ENCODE results near the gene KDM1A.

Gene KDM1A

DNA sequence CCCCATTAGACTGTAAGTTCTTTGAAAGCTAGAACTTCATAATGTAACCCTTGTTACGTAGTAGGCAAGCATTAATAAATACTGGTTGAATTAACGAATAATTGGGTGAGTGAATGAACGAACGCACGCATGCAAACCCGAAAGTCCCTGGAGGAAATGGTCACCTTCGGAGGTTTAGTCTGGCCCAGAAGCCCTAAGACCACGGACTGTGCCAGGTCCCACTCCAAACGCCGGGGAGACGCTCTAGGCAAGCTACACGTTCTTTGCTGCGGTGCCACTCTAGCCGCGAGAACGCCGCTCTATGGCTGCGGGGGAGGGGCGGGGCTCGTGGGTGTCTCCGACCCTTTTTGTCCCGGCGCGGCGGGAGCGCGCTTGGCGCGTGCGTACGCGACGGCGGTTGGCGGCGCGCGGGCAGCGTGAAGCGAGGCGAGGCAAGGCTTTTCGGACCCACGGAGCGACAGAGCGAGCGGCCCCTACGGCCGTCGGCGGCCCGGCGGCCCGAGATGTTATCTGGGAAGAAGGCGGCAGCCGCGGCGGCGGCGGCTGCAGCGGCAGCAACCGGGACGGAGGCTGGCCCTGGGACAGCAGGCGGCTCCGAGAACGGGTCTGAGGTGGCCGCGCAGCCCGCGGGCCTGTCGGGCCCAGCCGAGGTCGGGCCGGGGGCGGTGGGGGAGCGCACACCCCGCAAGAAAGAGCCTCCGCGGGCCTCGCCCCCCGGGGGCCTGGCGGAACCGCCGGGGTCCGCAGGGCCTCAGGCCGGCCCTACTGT is at the start of gene KDM1A:
Gene KDM1A, plus strand, starts transcription at position 375 of the 769 bp plus-strand sequence. Its CDS starts 129 bp downstream, at position 504.
- ChIA-PET CTCF (interaction anchor here (0.6 kb wide), 1 partner anchor 30 kb away, joined by 4 read pairs; no protein-coding TSS in a partner anchor), POLR2A (interaction anchor here (0.6 to 1.7 kb wide), 6 partner anchors 11 to 178 kb away, joined by 3 to 4 read pairs (median 4); no protein-coding TSS in a partner anchor)
- Histone ChIP-seq H3K9me3 (ENCODE audit: control insufficient read depth, insufficient read depth, low read depth, low read length) (no peaks in the 10 kb centered on the region), H3K4me1 (ENCODE audit: control insufficient read depth, insufficient read depth, low read length) (no peaks in the 10 kb centered on the region), H3K4me3 (ENCODE audit: low read depth, low read length) (peak within 1 kb of the TSS; percentile 85), H3K27ac (ENCODE audit: extremely low read depth, low read depth, low read length) (peak within 1 kb of the TSS; percentile 83), H3K36me3 (ENCODE audit: control insufficient read depth in 2 of 2, insufficient read depth in 1 of 2, low read length in 2 of 2) (no peaks in the 10 kb centered on the region)
- TF ChIP-seq, protein P1, sequence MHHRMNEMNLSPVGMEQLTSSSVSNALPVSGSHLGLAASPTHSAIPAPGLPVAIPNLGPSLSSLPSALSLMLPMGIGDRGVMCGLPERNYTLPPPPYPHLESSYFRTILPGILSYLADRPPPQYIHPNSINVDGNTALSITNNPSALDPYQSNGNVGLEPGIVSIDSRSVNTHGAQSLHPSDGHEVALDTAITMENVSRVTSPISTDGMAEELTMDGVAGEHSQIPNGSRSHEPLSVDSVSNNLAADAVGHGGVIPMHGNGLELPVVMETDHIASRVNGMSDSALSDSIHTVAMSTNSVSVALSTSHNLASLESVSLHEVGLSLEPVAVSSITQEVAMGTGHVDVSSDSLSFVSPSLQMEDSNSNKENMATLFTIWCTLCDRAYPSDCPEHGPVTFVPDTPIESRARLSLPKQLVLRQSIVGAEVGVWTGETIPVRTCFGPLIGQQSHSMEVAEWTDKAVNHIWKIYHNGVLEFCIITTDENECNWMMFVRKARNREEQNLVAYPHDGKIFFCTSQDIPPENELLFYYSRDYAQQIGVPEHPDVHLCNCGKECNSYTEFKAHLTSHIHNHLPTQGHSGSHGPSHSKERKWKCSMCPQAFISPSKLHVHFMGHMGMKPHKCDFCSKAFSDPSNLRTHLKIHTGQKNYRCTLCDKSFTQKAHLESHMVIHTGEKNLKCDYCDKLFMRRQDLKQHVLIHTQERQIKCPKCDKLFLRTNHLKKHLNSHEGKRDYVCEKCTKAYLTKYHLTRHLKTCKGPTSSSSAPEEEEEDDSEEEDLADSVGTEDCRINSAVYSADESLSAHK (tag by site-specific recombination; IDR thresholded peaks at IDR 0.05), result peak; percentile 71
- peak; percentile 90 for TF ChIP-seq EGR2 (tag by site-specific recombination; IDR thresholded peaks at IDR 0.05; ENCODE audit: low read depth)
- TF ChIP-seq HOXC10 (CRISPR knock-in tag; IDR thresholded peaks at IDR 0.05), result peak; percentile 82; the same call in 1 of the 2 replicates
- TF ChIP-seq ZNF214 (tag by site-specific recombination; IDR thresholded peaks at IDR 0.05; ENCODE audit: borderline replicate concordance), result no peak
- TF ChIP-seq SP7 (tag by site-specific recombination; IDR thresholded peaks at IDR 0.05), result peak; percentile 95
- TF ChIP-seq, protein P2, sequence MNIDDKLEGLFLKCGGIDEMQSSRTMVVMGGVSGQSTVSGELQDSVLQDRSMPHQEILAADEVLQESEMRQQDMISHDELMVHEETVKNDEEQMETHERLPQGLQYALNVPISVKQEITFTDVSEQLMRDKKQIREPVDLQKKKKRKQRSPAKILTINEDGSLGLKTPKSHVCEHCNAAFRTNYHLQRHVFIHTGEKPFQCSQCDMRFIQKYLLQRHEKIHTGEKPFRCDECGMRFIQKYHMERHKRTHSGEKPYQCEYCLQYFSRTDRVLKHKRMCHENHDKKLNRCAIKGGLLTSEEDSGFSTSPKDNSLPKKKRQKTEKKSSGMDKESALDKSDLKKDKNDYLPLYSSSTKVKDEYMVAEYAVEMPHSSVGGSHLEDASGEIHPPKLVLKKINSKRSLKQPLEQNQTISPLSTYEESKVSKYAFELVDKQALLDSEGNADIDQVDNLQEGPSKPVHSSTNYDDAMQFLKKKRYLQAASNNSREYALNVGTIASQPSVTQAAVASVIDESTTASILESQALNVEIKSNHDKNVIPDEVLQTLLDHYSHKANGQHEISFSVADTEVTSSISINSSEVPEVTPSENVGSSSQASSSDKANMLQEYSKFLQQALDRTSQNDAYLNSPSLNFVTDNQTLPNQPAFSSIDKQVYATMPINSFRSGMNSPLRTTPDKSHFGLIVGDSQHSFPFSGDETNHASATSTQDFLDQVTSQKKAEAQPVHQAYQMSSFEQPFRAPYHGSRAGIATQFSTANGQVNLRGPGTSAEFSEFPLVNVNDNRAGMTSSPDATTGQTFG (tag by site-specific recombination; IDR thresholded peaks at IDR 0.05; ENCODE audit: borderline replicate concordance), result peak; percentile 73; the same call in 1 of the 2 replicates
- TF ChIP-seq ZBTB1 (tag by site-specific recombination; IDR thresholded peaks at IDR 0.05), result no peak
- TF ChIP-seq YY2 (tag by site-specific recombination; IDR thresholded peaks at IDR 0.05), result peak; percentile 61; the same call in 1 of the 2 replicates
- TF ChIP-seq MEIS1 (CRISPR knock-in tag; IDR thresholded peaks at IDR 0.05; ENCODE audit: borderline replicate concordance), result no peak
- peak; percentile 97 for TF ChIP-seq ZNF76 (tag by site-specific recombination; IDR thresholded peaks at IDR 0.05; ENCODE audit: borderline replicate concordance, low read depth)
- TF ChIP-seq ZBTB8A (tag by site-specific recombination; IDR thresholded peaks at IDR 0.05), result peak; percentile 53
- TF ChIP-seq, protein P3, sequence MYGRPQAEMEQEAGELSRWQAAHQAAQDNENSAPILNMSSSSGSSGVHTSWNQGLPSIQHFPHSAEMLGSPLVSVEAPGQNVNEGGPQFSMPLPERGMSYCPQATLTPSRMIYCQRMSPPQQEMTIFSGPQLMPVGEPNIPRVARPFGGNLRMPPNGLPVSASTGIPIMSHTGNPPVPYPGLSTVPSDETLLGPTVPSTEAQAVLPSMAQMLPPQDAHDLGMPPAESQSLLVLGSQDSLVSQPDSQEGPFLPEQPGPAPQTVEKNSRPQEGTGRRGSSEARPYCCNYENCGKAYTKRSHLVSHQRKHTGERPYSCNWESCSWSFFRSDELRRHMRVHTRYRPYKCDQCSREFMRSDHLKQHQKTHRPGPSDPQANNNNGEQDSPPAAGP (tag by site-specific recombination; IDR thresholded peaks at IDR 0.05), result peak; percentile 96
- TF ChIP-seq YY1 (tag by site-specific recombination; IDR thresholded peaks at IDR 0.05), result peak; percentile 72
- peak; percentile 37 for TF ChIP-seq ZNF596 (tag by site-specific recombination; IDR thresholded peaks at IDR 0.05)
- peak; percentile 96 for TF ChIP-seq ZFHX2 (tag by site-specific recombination; conservative IDR thresholded peaks at IDR 0.05)
- peak; percentile 94 for TF ChIP-seq ZBTB7A (tag by site-specific recombination; IDR thresholded peaks at IDR 0.05; ENCODE audit: low read depth)
- peak; percentile 90; the same call in 1 of the 2 replicates for TF ChIP-seq ZFP37 (tag by site-specific recombination; IDR thresholded peaks at IDR 0.05)
- no peak for TF ChIP-seq GFI1B (tag by site-specific recombination; IDR thresholded peaks at IDR 0.05)
- peak; percentile 95 for TF ChIP-seq HIC1 (tag by site-specific recombination; IDR thresholded peaks at IDR 0.05)
- TF ChIP-seq ZNF626 (tag by site-specific recombination; IDR thresholded peaks at IDR 0.05), result peak; percentile 83; the same call in 1 of the 2 replicates
- TF ChIP-seq ZNF433 (tag by site-specific recombination; IDR thresholded peaks at IDR 0.05; ENCODE audit: low read depth), result no peak
- TF ChIP-seq PRDM1 (tag by site-specific recombination; IDR thresholded peaks at IDR 0.05), result no peak
- no peak for TF ChIP-seq ZFP41 (tag by site-specific recombination; IDR thresholded peaks at IDR 0.05; ENCODE audit: borderline replicate concordance)
- TF ChIP-seq, protein P4, sequence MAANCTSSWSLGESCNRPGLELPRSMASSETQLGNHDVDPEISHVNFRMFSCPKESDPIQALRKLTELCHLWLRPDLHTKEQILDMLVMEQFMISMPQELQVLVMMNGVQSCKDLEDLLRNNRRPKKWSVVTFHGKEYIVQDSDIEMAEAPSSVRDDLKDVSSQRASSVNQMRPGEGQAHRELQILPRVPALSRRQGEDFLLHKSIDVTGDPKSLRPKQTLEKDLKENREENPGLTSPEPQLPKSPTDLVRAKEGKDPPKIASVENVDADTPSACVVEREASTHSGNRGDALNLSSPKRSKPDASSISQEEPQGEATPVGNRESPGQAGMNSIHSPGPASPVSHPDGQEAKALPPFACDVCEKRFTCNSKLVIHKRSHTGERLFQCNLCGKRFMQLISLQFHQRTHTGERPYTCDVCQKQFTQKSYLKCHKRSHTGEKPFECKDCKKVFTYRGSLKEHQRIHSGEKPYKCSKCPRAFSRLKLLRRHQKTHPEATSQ (tag by site-specific recombination; IDR thresholded peaks at IDR 0.05), result 0 out of 2 replicates have a peak, but pooled peaks have one; percentile 37
- peak; percentile 58 for TF ChIP-seq GLIS1 (tag by site-specific recombination; IDR thresholded peaks at IDR 0.05)
- TF ChIP-seq INSM2 (tag by site-specific recombination; IDR thresholded peaks at IDR 0.05), result peak; percentile 88

Measured in HEK293 (cell line).